ENCODE measurements around the gene RECK.
"Not testable (repeated sequence)": the region's sequence is repeated elsewhere in the genome, so short reads cannot be mapped to it uniquely, and the experiment has no call there.

RECK gene

DNA sequence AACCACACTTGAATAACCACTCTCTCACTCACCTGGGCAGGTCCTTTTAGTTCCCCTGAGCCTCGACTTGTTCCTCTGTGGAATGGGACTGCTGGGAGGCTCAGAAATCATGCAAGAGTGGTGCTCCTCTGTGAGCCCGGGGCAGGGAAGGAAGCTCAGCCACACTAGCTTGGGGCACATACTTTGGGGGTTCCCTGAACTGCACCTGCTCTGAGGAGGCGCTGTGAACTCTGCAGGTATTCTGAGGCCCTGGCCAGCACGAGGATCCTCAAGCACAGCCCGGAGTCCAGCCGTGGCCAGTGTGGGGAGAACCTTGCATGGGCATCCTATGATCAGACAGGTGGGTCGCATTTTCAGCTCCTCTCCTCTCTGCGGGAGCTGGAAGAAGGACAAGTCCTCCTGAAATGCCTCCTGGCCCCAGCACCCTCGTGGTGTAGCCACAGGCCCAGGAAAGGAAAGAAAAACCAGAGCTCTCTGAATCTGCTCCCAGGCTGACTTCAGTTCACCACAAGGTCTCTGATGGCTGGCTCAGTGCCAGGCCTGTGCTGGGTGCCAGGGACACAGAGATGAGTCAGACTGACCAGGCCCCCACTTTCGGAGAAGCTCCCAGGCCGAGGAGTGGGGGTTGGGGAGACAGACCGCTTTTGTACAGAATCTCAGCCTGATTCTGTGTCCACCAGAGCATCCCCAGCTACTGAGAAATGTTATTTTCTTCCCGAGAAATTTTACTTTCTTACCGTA, 111.8 kb downstream of the RECK start:
- ATAC-seq (ENCODE audit: low read depth) = no peak
- Mint-ChIP-seq H3K27me3 (no peaks in the 10 kb centered on the region), H3K4me3 (no peak overlapping the region), H3K9me3 (peaks cover 6% of the 10 kb centered on the region), H3K4me1 (peaks cover 57% of the 10 kb centered on the region), H3K36me3 (peaks cover 16% of the 10 kb centered on the region), H3K27ac (peak overlapping the region; percentile 16)
- DNase-seq (ENCODE audit: low spot score in 2 of 2) = no peak

DNA sequence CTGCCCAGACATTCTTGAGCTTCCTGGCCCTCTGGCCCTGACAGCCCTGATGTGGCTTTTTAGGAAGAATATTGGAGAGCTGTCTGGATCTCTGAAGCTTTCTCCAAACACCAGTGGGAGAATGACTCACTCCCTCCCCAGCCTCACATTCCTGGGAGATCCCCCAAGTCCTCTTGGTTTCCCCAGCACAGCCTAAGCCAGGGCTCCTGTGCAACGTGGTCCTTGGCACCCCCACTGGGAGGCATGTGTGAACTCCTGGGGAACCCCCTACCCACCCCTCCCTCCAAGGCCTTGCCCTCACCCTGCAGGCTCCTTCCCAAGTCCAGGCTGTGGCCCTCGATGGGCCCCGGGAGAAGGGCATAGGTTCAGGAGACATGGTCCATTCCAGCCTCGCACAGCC, 112.5 kb downstream of the RECK start:
- Mint-ChIP-seq H3K27ac (peak overlapping the region; percentile 99), H3K36me3 (peaks cover 16% of the 10 kb centered on the region), H3K27me3 (no peaks in the 10 kb centered on the region), H3K4me3 (no peak overlapping the region), H3K9me3 (peaks cover 6% of the 10 kb centered on the region), H3K4me1 (peaks cover 58% of the 10 kb centered on the region)
- ATAC-seq (ENCODE audit: low read depth) (no peak), DNase-seq (ENCODE audit: low spot score in 2 of 2) (no peak)

- H3K4me3 Mint-ChIP-seq = peak overlapping the region; percentile 86
- DNase-seq (ENCODE audit: low spot score in 2 of 2) (no peak), ATAC-seq (ENCODE audit: low read depth) (no peak)
- peaks cover 48% of the 10 kb centered on the region for H3K4me1 Mint-ChIP-seq
- H3K36me3 Mint-ChIP-seq = peaks cover 9% of the 10 kb centered on the region
- peaks cover 3% of the 10 kb centered on the region for H3K9me3 Mint-ChIP-seq
- no peaks in the 10 kb centered on the region for H3K27me3 Mint-ChIP-seq
- H3K27ac Mint-ChIP-seq = peak overlapping the region; percentile 99
Observed at GRCh38 chr9:36150574-36151315, 114.0 kb downstream of the RECK start.

DNA sequence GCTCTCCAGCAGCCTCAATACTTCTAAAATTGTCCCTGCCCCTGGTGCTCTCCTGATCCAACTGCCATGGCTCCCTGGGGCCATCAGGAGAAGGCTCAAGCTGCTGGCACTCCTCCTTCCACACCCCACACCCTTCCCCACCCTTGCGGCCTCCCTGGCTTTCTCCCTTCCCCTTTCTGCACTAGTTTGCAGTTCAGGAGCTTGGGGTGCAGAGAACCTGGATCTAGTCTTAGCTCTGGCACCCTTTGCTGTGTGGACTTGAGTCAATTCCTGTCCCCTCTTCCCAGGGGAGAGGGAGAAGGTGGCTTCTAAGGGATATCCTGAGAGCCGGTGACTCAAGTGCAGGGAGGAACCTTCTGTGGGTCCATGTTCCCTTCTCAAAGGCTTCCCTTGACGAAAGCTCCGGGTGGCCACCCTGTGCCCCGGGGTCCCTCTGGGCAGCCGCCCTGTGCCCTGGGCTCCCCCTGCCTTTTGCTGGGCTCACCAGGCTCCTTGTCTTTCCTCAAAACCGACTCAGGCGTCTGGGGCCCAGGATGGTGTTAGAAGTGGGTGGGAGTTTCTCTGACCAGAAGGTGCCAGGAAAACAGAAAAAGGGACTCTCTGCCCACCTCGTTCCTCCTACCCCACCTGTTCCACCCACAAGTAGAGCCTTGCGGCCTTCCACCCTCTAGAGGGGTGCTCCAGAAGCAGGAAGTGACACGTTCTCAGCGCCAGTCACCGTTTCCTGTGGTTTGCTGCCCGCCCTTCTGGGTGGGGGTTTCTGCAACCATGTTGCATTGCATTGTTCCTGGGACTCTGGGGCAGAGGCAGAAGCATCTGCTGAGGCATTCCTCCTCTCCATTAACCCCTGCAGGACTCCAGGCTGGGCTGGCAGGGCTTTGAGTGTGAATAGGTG, 114.8 kb downstream of the RECK start:
- peak; percentile 96 for ATAC-seq (ENCODE audit: low read depth)
- Mint-ChIP-seq H3K4me1 (peaks cover 42% of the 10 kb centered on the region), H3K36me3 (peaks cover 8% of the 10 kb centered on the region)

GRCh38 chr9:36152741-36153438, 116.2 kb downstream of the RECK start:
- Mint-ChIP-seq H3K27me3 (no peaks in the 10 kb centered on the region), H3K4me3 (peak overlapping the region; percentile 71), H3K9me3 (no peaks in the 10 kb centered on the region), H3K36me3 (peaks cover 8% of the 10 kb centered on the region), H3K27ac (peak overlapping the region; percentile 89), H3K4me1 (peaks cover 34% of the 10 kb centered on the region)
- DNase-seq (ENCODE audit: low spot score in 2 of 2) = no peak
- no peak for ATAC-seq (ENCODE audit: low read depth)

More for the DNA sequence above, 114.8 kb downstream of the RECK start:
- Mint-ChIP-seq H3K27ac (peak overlapping the region; percentile 99), H3K27me3 (no peaks in the 10 kb centered on the region), H3K9me3 (no peaks in the 10 kb centered on the region), H3K4me3 (peak overlapping the region; percentile 86)
- peak; percentile 69 to 80 for DNase-seq (ENCODE audit: low spot score in 2 of 2)

GRCh38 chr9:36153746-36154145, 117.0 kb downstream of the RECK start:
- H3K27me3 Mint-ChIP-seq = no peaks in the 10 kb centered on the region
- no peaks in the 10 kb centered on the region for H3K9me3 Mint-ChIP-seq
- peaks cover 34% of the 10 kb centered on the region for H3K4me1 Mint-ChIP-seq
- ATAC-seq (ENCODE audit: low read depth) = no peak
- DNase-seq (ENCODE audit: low spot score in 2 of 2) = no peak
- peak overlapping the region; percentile 71 for H3K4me3 Mint-ChIP-seq
- peaks cover 8% of the 10 kb centered on the region for H3K36me3 Mint-ChIP-seq
- H3K27ac Mint-ChIP-seq = peak overlapping the region; percentile 89

DNA sequence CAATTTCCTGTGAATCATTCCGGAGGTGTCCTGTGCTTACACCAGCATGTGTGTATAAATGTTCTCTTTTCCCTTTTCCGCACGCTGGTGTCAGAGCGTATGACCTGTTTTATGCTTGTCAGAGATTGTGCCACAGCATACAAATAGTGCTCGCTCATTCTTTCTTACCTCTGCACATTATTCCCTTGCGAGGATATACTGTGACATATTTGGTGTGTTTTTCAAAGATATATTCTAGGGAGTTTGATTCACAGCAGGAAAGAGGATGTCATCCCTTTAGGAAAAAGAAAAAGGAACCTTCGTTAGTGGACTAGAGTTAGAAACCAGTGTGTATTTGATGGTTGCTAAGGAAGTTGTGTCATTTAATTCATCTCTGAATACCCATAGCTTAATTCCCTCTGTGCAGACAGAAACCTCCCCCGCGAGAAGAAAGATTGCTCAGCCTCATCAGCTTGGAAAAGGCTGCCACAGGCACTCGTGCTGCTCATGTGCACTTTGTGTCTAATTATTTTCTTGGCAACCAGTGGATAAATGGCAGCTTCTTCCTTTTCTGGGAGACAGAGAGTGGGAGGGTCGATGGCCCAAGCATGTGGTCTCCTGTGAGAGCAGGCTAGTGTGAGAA, 117.7 kb downstream of the RECK start:
- no peak for DNase-seq (ENCODE audit: low spot score in 2 of 2)
- Mint-ChIP-seq H3K9me3 (no peaks in the 10 kb centered on the region), H3K36me3 (peaks cover 11% of the 10 kb centered on the region), H3K4me1 (peaks cover 34% of the 10 kb centered on the region), H3K27me3 (no peaks in the 10 kb centered on the region), H3K27ac (peak overlapping the region; percentile 89), H3K4me3 (peak overlapping the region; percentile 30)
- peak; percentile 8 for ATAC-seq (ENCODE audit: low read depth)

DNA sequence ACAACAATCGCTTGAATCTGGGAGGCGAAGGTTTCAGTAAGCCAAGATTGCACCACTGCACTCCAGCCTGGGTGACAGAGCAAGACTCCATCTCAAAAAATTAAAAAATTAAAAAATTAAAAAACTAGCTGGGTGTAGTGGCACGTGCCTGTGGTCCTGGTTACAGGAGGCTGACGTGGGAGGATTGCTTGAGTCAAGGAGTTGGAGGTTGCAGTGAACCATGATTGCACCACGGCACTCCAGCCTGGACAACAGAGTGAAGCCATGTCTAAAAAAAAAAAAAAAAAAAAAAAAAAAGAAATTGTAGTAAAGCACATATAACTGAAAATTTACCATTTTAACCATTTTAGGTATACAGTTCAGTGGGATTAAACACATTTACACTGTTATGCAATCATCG, 119.4 kb downstream of the RECK start:
- H3K9me3 Mint-ChIP-seq = no peaks in the 10 kb centered on the region
- H3K4me3 Mint-ChIP-seq = no peak overlapping the region
- H3K36me3 Mint-ChIP-seq = peaks cover 15% of the 10 kb centered on the region
- DNase-seq (ENCODE audit: low spot score in 2 of 2) (no peak), ATAC-seq (ENCODE audit: low read depth) (no peak)
- no peak overlapping the region for H3K27ac Mint-ChIP-seq
- peaks cover 23% of the 10 kb centered on the region for H3K4me1 Mint-ChIP-seq
- H3K27me3 Mint-ChIP-seq = no peaks in the 10 kb centered on the region

DNA sequence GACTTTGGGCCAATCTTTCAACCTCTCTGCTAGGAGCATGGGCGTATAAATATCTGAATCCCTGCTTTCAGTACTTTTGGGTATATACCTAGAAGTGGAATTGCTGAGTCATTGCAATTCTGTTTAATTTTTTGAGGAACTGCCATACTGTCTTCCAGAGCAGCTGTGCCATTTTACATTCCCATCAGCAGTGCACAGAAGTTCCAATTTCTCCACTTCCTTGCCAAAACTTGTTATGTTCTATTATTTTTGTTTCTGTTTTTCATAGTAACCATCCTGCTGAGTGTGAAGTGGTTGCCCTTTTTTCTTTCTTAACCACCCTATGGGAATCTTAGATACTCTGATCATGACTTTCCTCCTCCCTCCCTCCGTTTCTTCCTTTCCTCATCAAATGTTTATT, 121.4 kb downstream of the RECK start:
- ATAC-seq (ENCODE audit: low read depth) = no peak
- no peaks in the 10 kb centered on the region for H3K9me3 Mint-ChIP-seq
- DNase-seq (ENCODE audit: low spot score in 2 of 2) = no peak
- no peaks in the 10 kb centered on the region for H3K27me3 Mint-ChIP-seq
- peaks cover 13% of the 10 kb centered on the region for H3K36me3 Mint-ChIP-seq
- H3K4me1 Mint-ChIP-seq = peaks cover 12% of the 10 kb centered on the region
- H3K4me3 Mint-ChIP-seq = no peak overlapping the region
- H3K27ac Mint-ChIP-seq = no peak overlapping the region

DNA sequence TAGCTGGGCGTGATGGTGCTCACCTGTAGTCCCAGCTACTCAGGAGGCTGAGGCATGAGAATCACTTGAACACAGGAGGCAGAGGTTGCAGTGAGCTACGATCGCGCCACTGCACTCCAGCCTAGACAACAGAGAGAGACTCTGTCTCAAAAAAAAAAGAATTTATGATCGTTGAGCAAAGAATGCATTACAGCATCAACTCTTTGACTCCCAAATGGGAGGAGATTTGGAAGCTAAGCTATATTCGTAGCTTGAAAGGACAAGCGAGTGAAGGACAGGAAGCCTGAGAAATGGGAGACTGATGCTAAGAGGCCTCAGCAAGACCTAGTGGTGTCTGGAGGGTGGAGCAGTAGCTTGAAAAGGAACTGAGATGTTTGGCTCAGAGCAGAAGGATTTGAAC, 122.2 kb downstream of the RECK start:
- Mint-ChIP-seq H3K9me3 (no peaks in the 10 kb centered on the region), H3K27ac (no peak overlapping the region), H3K4me3 (no peak overlapping the region), H3K36me3 (peaks cover 13% of the 10 kb centered on the region), H3K27me3 (no peaks in the 10 kb centered on the region), H3K4me1 (peaks cover 6% of the 10 kb centered on the region)
- ATAC-seq (ENCODE audit: low read depth) = no peak
- DNase-seq (ENCODE audit: low spot score in 2 of 2) = no peak

DNA sequence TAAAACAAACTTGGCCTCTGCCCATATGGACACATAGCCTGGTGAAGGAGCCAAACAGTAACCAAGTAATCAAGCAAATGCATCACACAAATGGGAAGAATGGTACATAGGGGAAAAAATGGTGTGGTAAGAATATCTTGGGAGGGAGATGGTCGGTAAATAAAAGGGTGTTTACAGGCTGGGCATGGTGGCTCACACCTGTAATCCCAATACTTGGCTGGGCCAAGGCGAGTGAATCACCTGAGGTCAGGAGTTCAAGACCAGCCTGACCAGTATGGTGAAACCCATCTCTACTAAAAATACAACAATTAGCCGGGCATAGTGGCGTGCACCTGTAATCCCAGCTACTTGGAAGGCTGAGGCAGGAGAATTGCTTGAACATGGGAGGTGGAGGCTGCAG, 122.8 kb downstream of the RECK start:
- not testable (repeated sequence) for H3K4me3 Mint-ChIP-seq; H3K27me3 Mint-ChIP-seq; ATAC-seq (ENCODE audit: low read depth); DNase-seq (ENCODE audit: low spot score in 2 of 2); H3K4me1 Mint-ChIP-seq; H3K27ac Mint-ChIP-seq; H3K9me3 Mint-ChIP-seq
- H3K36me3 Mint-ChIP-seq = peaks cover 13% of the 10 kb centered on the region

- peaks cover 13% of the 10 kb centered on the region for H3K36me3 Mint-ChIP-seq
- not testable (repeated sequence) for H3K4me3 Mint-ChIP-seq; H3K27me3 Mint-ChIP-seq; DNase-seq (ENCODE audit: low spot score in 2 of 2); ATAC-seq (ENCODE audit: low read depth); H3K27ac Mint-ChIP-seq; H3K4me1 Mint-ChIP-seq; H3K9me3 Mint-ChIP-seq
Observed at GRCh38 chr9:36160126-36160525, 123.4 kb downstream of the RECK start.

- no peaks in the 10 kb centered on the region for H3K27me3 Mint-ChIP-seq
- H3K4me3 Mint-ChIP-seq = no peak overlapping the region
- no peak overlapping the region for H3K27ac Mint-ChIP-seq
- DNase-seq (ENCODE audit: low spot score in 2 of 2) (no peak), ATAC-seq (ENCODE audit: low read depth) (no peak)
- peaks cover 13% of the 10 kb centered on the region for H3K36me3 Mint-ChIP-seq
- no peaks in the 10 kb centered on the region for H3K9me3 Mint-ChIP-seq
- H3K4me1 Mint-ChIP-seq = no peaks in the 10 kb centered on the region
Observed at GRCh38 chr9:36161187-36161586, 124.5 kb downstream of the RECK start.

All from memory B cell (primary cell).